Activated CD8-positive, alpha-beta memory T cell treated with anti-CD3 and anti-CD28 coated beads, Interleukin-2, amount 50 U/mL, for 48 hours (primary cell): ENCODE data around the gene AHNAK2.
"Not testable (repeated sequence)": the region's sequence is repeated elsewhere in the genome, so short reads cannot be mapped to it uniquely, and the experiment has no call there.

Experiments used
- DNase-seq: peaks from one replicate; pipeline ENCODE4 v3.0.0-alpha.2; 2020

The AHNAK2 gene

GRCh38 chr14:104924421-104925213 lies 53.6 kb downstream of the AHNAK2 start, which contains the start of gene PLD4:
TSS of gene PLD4 (plus strand) at chr14:104924879. CDS start at chr14:104927141, 2,262 bp downstream.
- DNase-seq = no peak

DNA sequence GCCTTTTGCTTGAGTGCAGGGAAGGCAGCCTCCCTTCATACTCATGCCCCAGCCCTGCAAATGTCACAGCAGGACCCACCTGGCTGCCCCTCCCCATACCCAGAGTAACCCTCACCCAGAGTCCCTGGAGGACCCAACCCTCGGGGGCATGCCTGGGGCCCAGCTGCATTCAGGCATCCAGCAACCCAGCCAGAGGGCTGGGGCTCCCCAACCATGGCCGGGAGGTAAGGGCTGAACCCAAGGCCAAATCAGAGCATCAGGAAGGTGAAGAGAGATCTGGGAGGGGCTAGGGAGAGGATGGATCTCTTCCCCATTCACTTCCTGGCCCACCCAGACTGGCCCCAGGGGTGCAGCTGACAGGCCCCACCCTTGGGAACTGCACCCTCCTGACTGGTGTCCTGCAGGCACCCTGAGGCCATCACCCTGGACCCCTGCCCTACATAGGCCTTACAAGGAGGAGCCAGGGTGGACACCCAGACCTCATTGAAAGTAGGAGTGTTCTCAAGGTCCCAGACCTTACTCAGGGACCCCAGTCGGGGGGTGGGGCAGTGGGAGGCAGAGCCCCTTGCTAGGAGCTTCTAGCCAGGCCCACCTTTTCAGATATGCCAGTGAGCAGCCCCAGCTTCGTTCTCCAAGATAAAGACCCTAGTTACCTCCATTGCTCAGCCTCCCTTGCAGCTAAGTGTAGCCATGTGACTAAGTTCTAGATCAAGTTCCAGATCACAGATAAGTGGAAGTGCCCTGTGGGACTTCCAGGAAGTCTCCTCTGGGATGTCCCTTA lies 54.3 kb downstream of the AHNAK2 start:
- no peak for DNase-seq

DNA sequence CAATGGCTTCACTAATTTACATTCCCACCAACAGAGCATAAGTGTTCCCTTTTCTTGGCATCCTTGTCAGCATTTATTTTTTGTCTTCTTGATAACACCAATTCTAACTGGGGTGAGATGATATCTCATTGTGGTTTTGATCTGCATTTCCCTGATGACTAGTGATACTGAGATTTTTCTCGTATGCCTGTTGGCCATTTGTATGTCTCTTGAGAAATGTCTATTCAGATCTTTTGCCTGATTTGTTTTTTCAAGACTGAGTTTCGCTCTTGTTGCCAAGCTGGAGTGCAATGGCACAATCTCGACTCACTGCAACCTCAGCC lies 58.2 kb downstream of the AHNAK2 start:
- DNase-seq = no peak

DNA sequence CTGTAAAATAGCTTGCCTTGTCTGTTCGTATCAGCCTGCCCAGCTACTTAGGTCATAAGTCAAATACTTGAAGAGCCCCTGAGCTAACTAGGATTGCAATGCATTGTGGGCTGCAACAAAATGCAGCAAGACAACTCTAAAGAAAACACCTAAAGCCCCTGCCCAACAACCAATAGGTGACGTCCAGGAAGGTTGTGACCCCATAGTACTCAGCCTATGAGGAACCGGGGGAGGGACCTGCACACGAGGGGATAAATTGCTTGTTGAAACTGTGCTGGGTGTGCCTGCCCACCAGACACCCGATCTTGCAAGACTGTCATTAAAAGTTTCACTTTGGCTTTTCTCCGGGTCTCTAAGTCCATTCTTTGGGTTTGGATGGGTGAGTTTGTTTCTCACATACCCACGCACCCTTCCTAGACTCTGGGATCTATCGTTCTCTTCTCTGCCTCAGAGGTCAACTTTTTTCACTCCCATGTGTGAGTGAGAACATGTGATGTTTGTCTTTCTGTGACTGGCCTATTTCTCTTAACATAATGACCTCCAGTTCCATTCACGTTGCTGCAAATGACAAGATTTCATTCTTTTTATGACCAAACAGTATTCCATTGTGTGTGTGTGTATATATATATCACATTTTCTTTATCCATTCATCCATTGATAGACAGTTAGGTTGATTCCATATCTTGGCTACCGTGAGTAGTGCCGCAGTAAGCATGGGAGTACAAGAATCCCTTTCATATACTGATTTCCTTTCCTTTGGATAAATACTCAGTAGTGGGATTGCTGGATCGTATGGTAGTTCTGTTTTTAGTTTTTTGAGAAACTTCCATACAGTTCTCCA lies 58.8 kb downstream of the AHNAK2 start:
- not testable (repeated sequence) for DNase-seq

- no peak for DNase-seq
Measured at GRCh38 chr14:104917993-104918392, 60.2 kb downstream of the AHNAK2 start.

- no peak for DNase-seq
Measured at GRCh38 chr14:104917116-104917515, 61.1 kb downstream of the AHNAK2 start.

GRCh38 chr14:104913435-104913834 lies 64.7 kb downstream of the AHNAK2 start:
- DNase-seq = no peak

- DNase-seq = no peak
Measured at GRCh38 chr14:104912053-104912452, 66.1 kb downstream of the AHNAK2 start.

- DNase-seq = no peak
Measured at GRCh38 chr14:104908303-104908702, 69.9 kb downstream of the AHNAK2 start.

DNA sequence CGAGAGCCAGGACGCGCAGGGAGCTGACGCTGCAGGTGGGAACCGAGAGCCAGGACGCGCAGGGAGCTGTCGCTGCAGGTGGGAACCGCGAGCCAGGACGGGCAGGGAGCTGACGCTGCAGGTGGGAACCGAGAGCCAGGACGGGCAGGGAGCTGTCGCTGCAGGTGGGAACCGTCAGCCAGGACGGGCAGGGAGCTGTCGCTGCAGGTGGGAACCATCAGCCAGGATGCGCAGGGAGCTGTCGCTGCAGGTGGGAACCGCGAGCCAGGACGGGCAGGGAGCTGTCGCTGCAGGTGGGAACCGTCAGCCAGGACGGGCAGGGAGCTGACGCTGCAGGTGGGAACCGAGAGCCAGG lies 72.6 kb downstream of the AHNAK2 start:
- not testable (repeated sequence) for DNase-seq

- DNase-seq = not testable (repeated sequence)
Measured at GRCh38 chr14:104904650-104905578, 73.3 kb downstream of the AHNAK2 start.

DNA sequence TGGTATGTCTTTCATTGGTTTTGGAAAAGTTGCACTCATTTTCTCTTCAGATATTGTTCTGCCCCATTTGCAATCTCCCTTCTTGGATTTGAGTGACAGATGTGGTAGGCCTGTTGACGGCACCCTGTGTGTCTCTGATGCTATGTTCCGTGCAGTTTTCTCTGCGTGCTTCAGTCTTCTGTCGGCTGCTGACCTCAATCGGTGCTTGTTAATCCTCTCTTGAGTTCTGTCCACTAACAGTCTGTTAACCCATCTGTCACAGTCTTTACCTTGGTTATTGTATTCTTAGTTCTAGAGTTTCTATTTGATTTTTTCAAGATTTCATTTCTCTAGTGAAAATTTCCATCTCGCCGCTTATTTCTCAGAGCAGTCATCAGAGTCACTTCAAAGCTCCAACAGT lies 74.2 kb downstream of the AHNAK2 start:
- DNase-seq = no peak

DNA sequence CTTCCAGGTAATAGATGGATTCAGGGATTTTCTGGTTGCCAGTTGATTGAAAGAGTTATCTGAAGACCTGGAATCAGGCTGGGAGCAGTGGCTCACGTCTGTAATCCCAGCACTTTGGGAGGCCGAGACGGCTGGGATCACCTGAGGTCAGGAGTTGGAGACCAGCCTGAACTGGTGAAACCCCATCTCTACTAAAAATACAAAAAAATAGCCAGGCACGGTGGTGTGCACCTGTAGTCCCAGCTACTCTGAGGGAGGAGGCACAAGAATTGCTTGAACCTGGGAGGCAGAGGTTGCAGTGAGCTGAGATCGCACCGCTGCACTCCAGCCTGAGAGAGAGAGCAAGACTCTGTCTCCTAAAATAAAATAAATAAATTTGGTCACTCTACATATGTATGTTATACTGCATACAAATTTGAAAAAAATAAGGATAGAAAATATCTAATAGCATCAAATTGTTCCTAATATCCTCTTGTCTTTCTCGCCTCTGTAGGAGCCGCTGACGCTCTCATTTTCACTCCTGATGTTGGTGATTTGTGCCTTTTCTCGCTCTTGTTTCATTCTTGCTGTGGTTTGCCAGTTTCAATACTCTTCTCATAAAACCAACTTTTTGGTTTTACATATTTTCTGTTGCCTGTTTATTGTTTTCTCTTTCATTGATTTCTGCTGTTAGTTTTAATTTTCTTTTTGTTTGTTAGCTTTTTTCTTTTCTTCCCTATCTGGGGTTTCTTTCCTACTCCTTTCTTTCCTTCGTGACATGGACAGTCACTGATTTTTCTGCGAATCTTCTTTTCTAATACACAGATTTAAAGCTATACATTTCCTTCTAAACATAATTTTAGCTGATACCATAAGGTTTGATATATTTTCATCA lies 77.3 kb downstream of the AHNAK2 start:
- DNase-seq = no peak

DNA sequence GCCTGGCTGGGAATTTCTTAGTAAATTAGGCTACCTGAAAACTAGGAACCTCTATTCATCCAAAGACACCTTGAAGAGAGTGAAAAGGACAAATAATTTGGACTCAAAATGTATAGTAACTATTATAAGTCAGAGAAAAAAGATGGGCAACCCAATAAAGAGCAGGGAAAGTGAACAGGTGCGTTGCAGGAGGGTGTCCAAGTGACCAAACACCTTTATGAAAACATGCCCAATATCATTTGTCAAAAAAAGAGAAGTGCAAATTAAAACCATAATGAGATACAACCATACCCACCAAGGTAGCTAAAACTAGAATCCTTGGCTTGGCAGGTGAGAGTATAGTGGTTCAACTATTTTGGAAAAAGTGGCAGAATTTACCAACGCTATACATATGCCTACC lies 78.4 kb downstream of the AHNAK2 start:
- no peak for DNase-seq

DNA sequence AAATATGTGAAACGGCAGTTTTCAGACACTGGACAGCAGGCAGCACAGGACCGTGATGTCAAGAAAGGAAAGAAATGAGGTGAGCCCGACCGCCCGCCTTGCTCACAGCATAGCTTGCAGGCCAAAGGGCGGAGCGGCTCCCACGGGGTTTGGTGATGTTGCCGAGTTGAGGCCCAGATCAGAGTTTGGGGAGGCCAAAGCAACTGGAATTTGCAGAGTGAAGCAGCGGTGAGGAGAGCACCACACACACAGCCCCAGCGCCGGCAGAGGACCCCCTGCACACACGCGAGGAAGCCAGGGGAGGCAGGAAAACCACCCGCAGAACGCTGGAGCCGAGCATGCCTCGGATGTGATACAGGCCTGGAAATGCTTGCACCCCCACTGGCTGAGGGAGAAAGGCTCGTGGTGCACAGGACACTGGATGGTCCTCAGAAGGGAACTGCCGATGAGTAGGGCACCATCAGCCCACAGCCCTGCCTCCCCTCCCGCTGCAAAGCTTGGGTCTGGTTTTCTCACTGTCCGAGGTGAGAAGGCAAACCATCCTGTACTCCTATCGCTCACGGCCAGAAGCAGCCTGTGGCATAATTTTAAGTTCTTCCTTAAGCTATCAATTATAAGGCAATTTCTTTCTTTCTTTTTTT lies 79.2 kb downstream of the AHNAK2 start:
- no peak for DNase-seq

GRCh38 chr14:104898195-104898558 lies 80.0 kb downstream of the AHNAK2 start:
- no peak for DNase-seq

DNA sequence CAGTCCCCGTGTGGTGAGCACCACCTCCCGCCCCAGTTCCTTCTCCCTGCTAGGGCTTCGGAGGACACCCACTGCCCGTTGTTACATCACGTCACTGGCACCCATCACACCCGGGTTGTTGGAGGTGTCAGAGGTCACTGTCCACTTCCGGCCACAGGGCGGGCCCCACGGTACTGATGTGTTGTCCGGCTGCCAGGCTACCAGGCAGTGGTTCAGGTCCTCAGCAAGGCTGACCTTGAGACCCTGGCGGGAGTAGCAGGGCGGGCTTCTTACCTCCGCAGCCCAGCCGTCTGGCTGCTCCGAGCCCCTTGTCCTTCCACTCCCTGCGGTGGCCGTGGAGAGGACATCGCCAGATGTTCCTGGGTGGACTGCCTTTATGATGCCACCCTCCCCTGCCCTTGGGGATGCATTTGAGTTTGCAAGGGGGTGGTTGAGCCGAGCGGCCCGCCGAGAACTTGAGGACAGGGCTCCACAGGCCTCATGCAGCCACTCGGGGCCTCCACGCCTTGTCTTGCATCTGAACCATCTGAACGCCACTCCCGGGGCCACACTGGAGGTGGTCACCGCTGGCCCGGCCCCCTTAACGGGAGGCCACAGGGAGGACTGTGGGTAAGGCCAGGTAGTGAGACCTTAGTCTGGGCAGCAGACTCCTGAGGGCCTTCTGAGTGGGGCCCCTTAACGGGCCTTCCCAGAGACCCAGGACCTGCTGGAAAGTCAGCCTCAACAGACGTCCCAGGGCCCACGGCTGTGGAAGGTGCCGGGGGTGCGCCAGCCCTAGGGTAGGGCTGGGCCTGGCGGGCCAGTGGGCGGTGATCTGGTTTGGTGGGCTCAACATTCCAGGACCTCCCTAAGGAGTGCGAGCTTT lies 80.6 kb downstream of the AHNAK2 start:
- no peak for DNase-seq

DNA sequence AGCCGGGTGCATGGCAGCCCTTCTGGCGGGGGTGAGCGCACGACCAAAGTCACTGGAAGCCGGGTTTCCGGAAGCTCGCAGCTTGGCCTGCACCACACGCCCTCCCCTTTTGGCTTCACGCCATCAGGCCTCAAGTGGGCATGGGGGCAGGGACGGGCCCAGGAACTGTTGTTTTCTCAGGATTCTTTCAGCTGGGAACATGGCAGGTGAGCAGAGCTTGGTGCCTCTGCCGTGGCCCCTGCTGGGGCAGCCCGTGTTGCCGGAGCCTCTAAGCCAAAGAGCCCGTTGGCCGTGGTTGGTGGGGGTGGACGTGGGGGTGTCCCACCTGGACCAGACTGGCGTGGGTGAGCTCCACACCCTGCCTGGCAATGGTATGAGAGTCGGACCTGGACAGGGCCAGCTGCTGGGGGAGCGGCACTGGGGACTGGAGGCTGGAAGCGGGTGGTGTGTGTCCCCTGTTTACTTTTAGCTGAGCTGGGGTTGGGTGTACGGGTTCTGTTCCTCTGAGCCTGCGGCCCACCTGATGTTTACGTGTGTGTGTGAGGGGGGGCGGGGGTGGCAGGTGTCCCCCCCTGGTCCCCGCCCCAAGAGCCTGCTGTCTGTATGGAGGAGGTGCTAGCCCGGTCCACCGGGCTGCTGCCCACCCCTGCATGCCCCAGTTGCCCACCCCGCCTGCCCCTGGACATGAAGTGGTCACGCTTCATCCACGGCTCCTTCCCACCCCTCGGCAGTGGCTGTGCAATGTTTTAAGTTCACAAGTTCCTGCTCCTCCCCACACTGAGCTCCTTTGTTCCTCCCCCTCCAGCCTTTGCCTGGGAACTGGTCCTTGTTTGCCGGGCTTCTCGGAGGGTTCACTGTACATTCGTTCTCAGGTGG lies 82.2 kb downstream of the AHNAK2 start:
- DNase-seq = no peak
